ENCODE measurements around the gene FAM3A.

Gene FAM3A

DNA sequence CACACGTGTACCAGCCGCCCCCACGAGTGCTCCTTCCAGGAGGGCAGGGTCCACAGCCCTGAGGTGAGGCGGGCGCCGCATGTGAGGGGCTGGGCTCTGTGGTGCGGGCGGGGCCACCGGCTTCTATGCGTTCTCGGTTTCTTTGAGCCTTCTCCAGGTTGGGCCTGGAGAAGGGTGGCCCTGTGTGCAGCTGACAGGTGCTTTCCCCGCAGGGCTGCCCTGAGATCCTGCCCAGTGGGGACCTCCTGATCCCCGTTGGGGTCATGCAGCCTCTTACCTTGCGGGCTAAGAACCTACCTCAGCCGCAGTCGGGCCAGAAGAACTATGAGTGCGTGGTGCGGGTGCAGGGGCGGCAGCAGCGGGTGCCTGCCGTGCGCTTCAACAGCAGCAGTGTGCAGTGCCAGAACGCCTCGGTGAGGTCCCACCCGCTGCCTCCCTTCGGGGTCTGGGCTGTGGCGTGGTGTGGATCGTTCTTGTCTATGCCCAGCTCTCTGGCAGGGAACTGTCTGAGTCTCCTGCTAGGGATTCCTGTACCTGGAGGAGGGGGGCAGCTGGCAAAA lies 51.1 kb downstream of the FAM3A start:
- Histone ChIP-seq H3K4me1 (ENCODE audit: insufficient read depth, low read length, severe bottlenecking) (no peaks in the 10 kb centered on the region), H3K9ac (ENCODE audit: low read length) (no peak overlapping the region), H3K4me3 (ENCODE audit: low read depth, low read length, poor library complexity, severe bottlenecking) (no peak overlapping the region), H3F3A (ENCODE audit: insufficient read depth, low read length) (no peaks in the 10 kb centered on the region), H3K9me2 (ENCODE audit: low read depth, low read length) (no peaks in the 10 kb centered on the region), H3K4me2 (ENCODE audit: low read length) (no peak overlapping the region), H4K20me1 (ENCODE audit: insufficient read depth, low read length) (no peaks in the 10 kb centered on the region), H3K27me3 (ENCODE audit: insufficient read depth, low read length) (no peaks in the 10 kb centered on the region), H2AFZ (ENCODE audit: low read length) (no peak overlapping the region), H3K9me3 (ENCODE audit: low read length) (no peaks in the 10 kb centered on the region), H3K79me2 (ENCODE audit: insufficient read depth, low read length) (no peaks in the 10 kb centered on the region), H3K27ac (ENCODE audit: low read depth, low read length, poor library complexity, severe bottlenecking) (no peak overlapping the region), H3K36me3 (ENCODE audit: insufficient read depth, low read length) (no peaks in the 10 kb centered on the region; the same call in 1 of the 2 replicates)
- no peak for TF ChIP-seq EZH2 (IDR thresholded peaks at IDR 0.05; ENCODE audit: borderline replicate concordance, low read length)
- TF ChIP-seq, protein P1, sequence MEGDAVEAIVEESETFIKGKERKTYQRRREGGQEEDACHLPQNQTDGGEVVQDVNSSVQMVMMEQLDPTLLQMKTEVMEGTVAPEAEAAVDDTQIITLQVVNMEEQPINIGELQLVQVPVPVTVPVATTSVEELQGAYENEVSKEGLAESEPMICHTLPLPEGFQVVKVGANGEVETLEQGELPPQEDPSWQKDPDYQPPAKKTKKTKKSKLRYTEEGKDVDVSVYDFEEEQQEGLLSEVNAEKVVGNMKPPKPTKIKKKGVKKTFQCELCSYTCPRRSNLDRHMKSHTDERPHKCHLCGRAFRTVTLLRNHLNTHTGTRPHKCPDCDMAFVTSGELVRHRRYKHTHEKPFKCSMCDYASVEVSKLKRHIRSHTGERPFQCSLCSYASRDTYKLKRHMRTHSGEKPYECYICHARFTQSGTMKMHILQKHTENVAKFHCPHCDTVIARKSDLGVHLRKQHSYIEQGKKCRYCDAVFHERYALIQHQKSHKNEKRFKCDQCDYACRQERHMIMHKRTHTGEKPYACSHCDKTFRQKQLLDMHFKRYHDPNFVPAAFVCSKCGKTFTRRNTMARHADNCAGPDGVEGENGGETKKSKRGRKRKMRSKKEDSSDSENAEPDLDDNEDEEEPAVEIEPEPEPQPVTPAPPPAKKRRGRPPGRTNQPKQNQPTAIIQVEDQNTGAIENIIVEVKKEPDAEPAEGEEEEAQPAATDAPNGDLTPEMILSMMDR (IDR thresholded peaks at IDR 0.05; ENCODE audit: low read length), result no peak

DNA sequence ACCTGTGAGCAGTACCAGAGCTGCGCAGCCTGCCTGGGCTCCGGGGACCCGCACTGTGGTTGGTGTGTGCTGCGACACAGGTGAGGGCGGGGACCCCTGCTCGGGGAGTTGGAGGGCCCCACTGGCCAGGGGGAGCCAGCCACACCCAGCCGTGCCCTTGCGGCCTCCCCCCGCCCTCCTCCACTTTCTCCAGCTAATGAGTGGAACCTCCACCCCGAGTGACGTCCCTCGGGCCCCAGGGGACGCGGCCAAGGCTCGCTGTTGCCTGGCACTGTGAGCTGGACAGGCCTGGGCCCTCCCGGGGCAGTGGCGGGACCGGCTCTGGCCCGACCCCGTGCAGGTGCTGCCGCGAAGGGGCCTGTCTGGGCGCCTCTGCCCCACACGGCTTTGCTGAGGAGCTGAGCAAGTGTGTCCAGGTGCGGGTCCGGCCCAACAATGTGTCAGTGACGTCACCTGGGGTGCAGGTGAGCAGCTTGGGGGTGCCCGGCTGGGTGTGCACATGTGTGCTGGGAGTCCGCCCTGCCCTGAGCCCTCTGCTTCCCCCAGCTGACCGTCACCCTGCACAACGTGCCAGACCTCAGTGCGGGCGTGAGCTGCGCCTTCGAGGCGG lies 52.3 kb downstream of the FAM3A start:
- Histone ChIP-seq H4K20me1 (ENCODE audit: insufficient read depth, low read length) (no peaks in the 10 kb centered on the region), H3K36me3 (ENCODE audit: insufficient read depth, low read length) (no peaks in the 10 kb centered on the region; the same call in 1 of the 2 replicates), H3K9me3 (ENCODE audit: low read length) (no peaks in the 10 kb centered on the region), H3K4me2 (ENCODE audit: low read length) (no peak overlapping the region), H3K27ac (ENCODE audit: low read depth, low read length, poor library complexity, severe bottlenecking) (no peak overlapping the region), H3K9ac (ENCODE audit: low read length) (no peak overlapping the region), H3K4me1 (ENCODE audit: insufficient read depth, low read length, severe bottlenecking) (peaks cover 1% of the 10 kb centered on the region), H3K9me2 (ENCODE audit: low read depth, low read length) (no peaks in the 10 kb centered on the region), H2AFZ (ENCODE audit: low read length) (no peak overlapping the region), H3K4me3 (ENCODE audit: low read depth, low read length, poor library complexity, severe bottlenecking) (no peak overlapping the region), H3F3A (ENCODE audit: insufficient read depth, low read length) (no peaks in the 10 kb centered on the region), H3K27me3 (ENCODE audit: insufficient read depth, low read length) (no peaks in the 10 kb centered on the region), H3K79me2 (ENCODE audit: insufficient read depth, low read length) (no peaks in the 10 kb centered on the region)
- TF ChIP-seq EZH2 (IDR thresholded peaks at IDR 0.05; ENCODE audit: borderline replicate concordance, low read length), result no peak

DNA sequence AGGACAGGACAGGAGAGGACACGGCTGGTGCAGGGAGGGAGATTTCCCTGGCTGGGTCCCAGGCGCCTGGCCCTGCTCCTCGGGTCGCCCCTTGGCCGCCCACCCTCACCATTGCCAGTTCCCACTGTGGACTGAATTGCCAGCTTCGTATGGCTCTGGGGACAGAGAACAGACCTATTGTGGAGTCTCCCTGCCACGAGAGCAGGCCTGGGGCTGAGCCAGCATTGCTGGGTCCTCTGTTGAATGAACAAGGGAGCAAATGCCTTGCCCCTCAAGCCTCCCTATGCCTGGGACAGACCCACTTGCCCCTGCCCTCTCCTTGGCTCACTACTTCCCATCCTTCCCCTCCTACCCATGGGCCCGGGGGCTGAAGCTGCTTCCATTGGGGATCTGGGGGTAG lies 53.6 kb downstream of the FAM3A start:
- Histone ChIP-seq H2AFZ (ENCODE audit: low read length) (no peak overlapping the region), H3K4me3 (ENCODE audit: low read depth, low read length, poor library complexity, severe bottlenecking) (no peak overlapping the region), H3K9me2 (ENCODE audit: low read depth, low read length) (no peaks in the 10 kb centered on the region), H3K27me3 (ENCODE audit: insufficient read depth, low read length) (no peaks in the 10 kb centered on the region), H3K36me3 (ENCODE audit: insufficient read depth, low read length) (no peaks in the 10 kb centered on the region; the same call in 1 of the 2 replicates), H3K4me2 (ENCODE audit: low read length) (no peak overlapping the region), H3K27ac (ENCODE audit: low read depth, low read length, poor library complexity, severe bottlenecking) (no peak overlapping the region), H3K9ac (ENCODE audit: low read length) (no peak overlapping the region), H3F3A (ENCODE audit: insufficient read depth, low read length) (no peaks in the 10 kb centered on the region), H4K20me1 (ENCODE audit: insufficient read depth, low read length) (no peaks in the 10 kb centered on the region), H3K4me1 (ENCODE audit: insufficient read depth, low read length, severe bottlenecking) (peaks cover 5% of the 10 kb centered on the region), H3K9me3 (ENCODE audit: low read length) (no peaks in the 10 kb centered on the region), H3K79me2 (ENCODE audit: insufficient read depth, low read length) (no peaks in the 10 kb centered on the region)
- TF ChIP-seq, protein P1 (IDR thresholded peaks at IDR 0.05; ENCODE audit: low read length), result no peak
- TF ChIP-seq EZH2 (IDR thresholded peaks at IDR 0.05; ENCODE audit: borderline replicate concordance, low read length), result no peak

DNA sequence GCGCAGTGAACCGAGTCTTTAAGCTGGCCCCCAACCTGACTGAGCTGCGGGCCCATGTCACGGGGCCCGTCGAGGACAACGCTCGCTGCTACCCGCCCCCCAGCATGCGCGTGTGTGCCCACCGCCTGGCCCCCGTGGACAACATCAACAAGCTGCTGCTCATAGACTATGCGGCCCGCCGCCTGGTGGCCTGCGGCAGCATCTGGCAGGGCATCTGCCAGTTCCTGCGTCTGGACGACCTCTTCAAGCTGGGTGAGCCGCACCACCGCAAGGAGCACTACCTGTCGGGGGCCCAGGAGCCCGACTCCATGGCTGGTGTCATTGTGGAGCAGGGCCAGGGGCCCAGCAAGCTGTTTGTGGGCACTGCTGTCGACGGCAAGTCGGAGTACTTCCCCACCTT lies 55.7 kb downstream of the FAM3A start:
- H3K27ac ChIP-seq (ENCODE audit: low read depth, low read length, poor library complexity, severe bottlenecking), result no peak overlapping the region
- H3K4me3 ChIP-seq (ENCODE audit: low read depth, low read length, poor library complexity, severe bottlenecking), result no peak overlapping the region
- H4K20me1 ChIP-seq (ENCODE audit: insufficient read depth, low read length), result no peaks in the 10 kb centered on the region
- TF ChIP-seq, protein P1 (IDR thresholded peaks at IDR 0.05; ENCODE audit: low read length), result no peak
- no peak for TF ChIP-seq EZH2 (IDR thresholded peaks at IDR 0.05; ENCODE audit: borderline replicate concordance, low read length)
- H3K36me3 ChIP-seq (ENCODE audit: insufficient read depth, low read length), result no peaks in the 10 kb centered on the region; the same call in 1 of the 2 replicates
- no peaks in the 10 kb centered on the region for H3K27me3 ChIP-seq (ENCODE audit: insufficient read depth, low read length)
- H3K9ac ChIP-seq (ENCODE audit: low read length), result no peak overlapping the region
- H3F3A ChIP-seq (ENCODE audit: insufficient read depth, low read length), result no peaks in the 10 kb centered on the region
- no peak overlapping the region for H2AFZ ChIP-seq (ENCODE audit: low read length)
- no peaks in the 10 kb centered on the region for H3K9me2 ChIP-seq (ENCODE audit: low read depth, low read length)
- peaks cover 5% of the 10 kb centered on the region for H3K4me1 ChIP-seq (ENCODE audit: insufficient read depth, low read length, severe bottlenecking)
- H3K79me2 ChIP-seq (ENCODE audit: insufficient read depth, low read length), result no peaks in the 10 kb centered on the region
- H3K4me2 ChIP-seq (ENCODE audit: low read length), result no peak overlapping the region
- H3K9me3 ChIP-seq (ENCODE audit: low read length), result no peaks in the 10 kb centered on the region

Measured in OCI-LY1 (cell line).